DOHH2 (cell line): Measurements from ENCODE around the gene MTARC1.

Experiments used
- H3F3A ChIP-seq: fragments of 200-600 bp; sonication (generic), shearing (Covaris generic); 2 replicates; pipeline ENCODE4 v1.6.0; 2016; ENCODE audit warnings: antibody characterized with exemption, mild to moderate bottlenecking; ENCODE audit not compliant: control insufficient read depth, insufficient read depth
- H3K27ac ChIP-seq: fragments of 200-600 bp; sonication (generic); 2 replicates; pipeline ENCODE4 v1.5.1; 2014; ENCODE audit warnings: low read depth, mild to moderate bottlenecking, low read length, moderate library complexity
- H3K27me3 ChIP-seq: fragments of 200-600 bp; sonication (generic); 2 replicates; pipeline ENCODE4 v1.6.1; 2014; ENCODE audit warnings: mild to moderate bottlenecking, low read length, mixed read lengths; ENCODE audit not compliant: control insufficient read depth
- H3K36me3 ChIP-seq: fragments of 200-600 bp; sonication (generic); 2 replicates; pipeline ENCODE4 v1.6.1; 2014; ENCODE audit warnings: mild to moderate bottlenecking, low read length, moderate library complexity, mixed read lengths; ENCODE audit not compliant: control insufficient read depth
- H3K4me1 ChIP-seq: fragments of 200-600 bp; sonication (generic); 2 replicates; pipeline ENCODE4 v1.6.1; 2014; ENCODE audit warnings: mild to moderate bottlenecking, low read length, mixed read lengths; ENCODE audit not compliant: control insufficient read depth
- H3K4me2 ChIP-seq: fragments of 200-600 bp; sonication (generic); 2 replicates; pipeline ENCODE4 v1.6.0; 2014; ENCODE audit warnings: mild to moderate bottlenecking, low read length, moderate library complexity
- H3K4me3 ChIP-seq: fragments of 200-600 bp; sonication (generic); 2 replicates; pipeline ENCODE4 v1.5.1; 2014; ENCODE audit warnings: mild to moderate bottlenecking, low read length, mixed read lengths
- H3K79me2 ChIP-seq: fragments of 200-600 bp; sonication (generic); 2 replicates; pipeline ENCODE4 v1.6.1; 2014; ENCODE audit warnings: mild to moderate bottlenecking, low read length, mixed read lengths; ENCODE audit not compliant: control insufficient read depth
- H3K9me2 ChIP-seq: fragments of 200-600 bp; sonication (generic); replicated peaks from 2 replicates; pipeline ENCODE4 v1.6.1; 2014; ENCODE audit warnings: mild to moderate bottlenecking, low read length, mixed read lengths; ENCODE audit not compliant: control insufficient read depth
- H3K9me3 ChIP-seq: fragments of 200-600 bp; sonication (generic); 2 replicates; pipeline ENCODE4 v1.6.1; 2014; ENCODE audit warnings: antibody characterized with exemption, low read length, mixed read lengths; ENCODE audit not compliant: control insufficient read depth, insufficient read depth
- H4K20me1 ChIP-seq: fragments of 200-600 bp; sonication (generic); 2 replicates; pipeline ENCODE4 v1.6.0; 2014; ENCODE audit warnings: low read depth, mild to moderate bottlenecking, antibody characterized with exemption, low read length, moderate library complexity; ENCODE audit not compliant: control insufficient read depth, insufficient read depth
- EZH2phosphoT487 ChIP-seq: fragments of 200-600 bp; sonication (generic); IDR thresholded peaks from 2 replicates; pipeline ENCODE4 v1.6.1; 2017; ENCODE audit warnings: borderline replicate concordance, mild to moderate bottlenecking, antibody characterized with exemption, low read length, moderate library complexity, mixed read lengths
- TF ChIP-seq, protein P1 (sequence below): fragments of 200-600 bp; sonication (generic); IDR thresholded peaks from one replicate; pipeline ENCODE4 v1.5.1; 2014; ENCODE audit warnings: antibody characterized with exemption, mild to moderate bottlenecking, low read depth, low read length; ENCODE audit not compliant: poor library complexity, severe bottlenecking

Gene MTARC1

DNA sequence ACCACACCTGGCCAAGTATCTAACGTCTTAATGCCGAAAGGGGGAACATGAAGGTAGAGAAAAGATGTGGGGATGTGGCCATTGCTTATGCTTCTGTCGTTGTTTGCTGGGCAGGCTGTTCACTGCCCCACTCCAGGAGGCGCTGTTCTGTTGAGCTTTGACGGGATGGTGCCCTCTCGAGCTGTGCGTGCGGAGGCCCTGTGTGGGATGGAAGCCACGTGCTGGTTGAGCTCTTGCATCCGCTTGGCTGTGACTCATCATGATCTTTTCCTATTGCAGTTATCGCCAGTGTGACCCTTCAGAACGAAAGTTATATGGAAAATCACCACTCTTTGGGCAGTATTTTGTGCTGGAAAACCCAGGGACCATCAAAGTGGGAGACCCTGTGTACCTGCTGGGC lies 26.3 kb downstream of the MTARC1 start:
- 0 out of 2 replicates have a peak, but pooled peaks cover 4% of the 10 kb centered on the region for H3K27me3 ChIP-seq
- no peak overlapping the region for H3K4me3 ChIP-seq
- H4K20me1 ChIP-seq: 0 out of 2 replicates have a peak, but pooled peaks cover 3% of the 10 kb centered on the region
- H3K27ac ChIP-seq: no peak overlapping the region
- TF ChIP-seq EZH2phosphoT487: no peak
- TF ChIP-seq, protein P1, sequence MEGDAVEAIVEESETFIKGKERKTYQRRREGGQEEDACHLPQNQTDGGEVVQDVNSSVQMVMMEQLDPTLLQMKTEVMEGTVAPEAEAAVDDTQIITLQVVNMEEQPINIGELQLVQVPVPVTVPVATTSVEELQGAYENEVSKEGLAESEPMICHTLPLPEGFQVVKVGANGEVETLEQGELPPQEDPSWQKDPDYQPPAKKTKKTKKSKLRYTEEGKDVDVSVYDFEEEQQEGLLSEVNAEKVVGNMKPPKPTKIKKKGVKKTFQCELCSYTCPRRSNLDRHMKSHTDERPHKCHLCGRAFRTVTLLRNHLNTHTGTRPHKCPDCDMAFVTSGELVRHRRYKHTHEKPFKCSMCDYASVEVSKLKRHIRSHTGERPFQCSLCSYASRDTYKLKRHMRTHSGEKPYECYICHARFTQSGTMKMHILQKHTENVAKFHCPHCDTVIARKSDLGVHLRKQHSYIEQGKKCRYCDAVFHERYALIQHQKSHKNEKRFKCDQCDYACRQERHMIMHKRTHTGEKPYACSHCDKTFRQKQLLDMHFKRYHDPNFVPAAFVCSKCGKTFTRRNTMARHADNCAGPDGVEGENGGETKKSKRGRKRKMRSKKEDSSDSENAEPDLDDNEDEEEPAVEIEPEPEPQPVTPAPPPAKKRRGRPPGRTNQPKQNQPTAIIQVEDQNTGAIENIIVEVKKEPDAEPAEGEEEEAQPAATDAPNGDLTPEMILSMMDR: peak; percentile 38
- no peaks in the 10 kb centered on the region for H3K4me1 ChIP-seq
- no peak overlapping the region for H3K4me2 ChIP-seq
- no peaks in the 10 kb centered on the region for H3K9me2 ChIP-seq
- no peaks in the 10 kb centered on the region for H3F3A ChIP-seq
- no peaks in the 10 kb centered on the region for H3K79me2 ChIP-seq
- H3K36me3 ChIP-seq: no peaks in the 10 kb centered on the region
- H3K9me3 ChIP-seq: no peaks in the 10 kb centered on the region

DNA sequence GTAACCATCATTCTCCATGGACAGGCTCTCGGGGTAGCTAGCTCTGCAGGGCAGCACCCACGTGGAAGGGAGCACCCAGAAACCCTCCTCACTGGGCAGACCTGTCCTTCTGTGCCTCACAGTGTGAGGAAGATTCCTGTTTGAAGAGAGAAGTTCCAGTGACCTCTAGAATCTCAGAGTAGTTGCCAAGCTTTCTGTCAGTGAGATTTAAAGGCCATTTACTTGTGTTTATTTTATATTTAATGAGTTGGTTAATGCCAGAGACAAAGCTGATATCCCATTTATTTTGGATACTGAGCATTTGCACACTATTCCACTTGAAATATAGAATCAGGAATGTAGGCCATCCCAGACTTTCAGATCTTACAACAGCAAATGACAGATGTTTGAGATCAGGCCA lies 28.7 kb downstream of the MTARC1 start:
- no peak overlapping the region for H3K4me3 ChIP-seq
- H4K20me1 ChIP-seq: no peaks in the 10 kb centered on the region
- no peaks in the 10 kb centered on the region for H3K36me3 ChIP-seq
- no peaks in the 10 kb centered on the region for H3K79me2 ChIP-seq
- no peak overlapping the region for H3K27ac ChIP-seq
- TF ChIP-seq, protein P1: no peak
- TF ChIP-seq EZH2phosphoT487: no peak
- no peaks in the 10 kb centered on the region for H3K9me2 ChIP-seq
- H3K4me1 ChIP-seq: no peaks in the 10 kb centered on the region
- no peaks in the 10 kb centered on the region for H3K9me3 ChIP-seq
- H3K27me3 ChIP-seq: 0 out of 2 replicates have a peak, but pooled peaks cover 4% of the 10 kb centered on the region
- H3K4me2 ChIP-seq: no peak overlapping the region
- H3F3A ChIP-seq: no peaks in the 10 kb centered on the region

GRCh38 chr1:220817907-220818306 lies 31.2 kb downstream of the MTARC1 start:
- no peaks in the 10 kb centered on the region for H3K36me3 ChIP-seq
- H3K27me3 ChIP-seq: no peaks in the 10 kb centered on the region
- H3K4me3 ChIP-seq: no peak overlapping the region
- TF ChIP-seq, protein P1: no peak
- no peak for TF ChIP-seq EZH2phosphoT487
- H4K20me1 ChIP-seq: no peaks in the 10 kb centered on the region
- no peaks in the 10 kb centered on the region for H3K4me1 ChIP-seq
- H3K9me2 ChIP-seq: no peaks in the 10 kb centered on the region
- no peaks in the 10 kb centered on the region for H3K9me3 ChIP-seq
- H3K4me2 ChIP-seq: no peak overlapping the region
- H3F3A ChIP-seq: no peaks in the 10 kb centered on the region
- H3K27ac ChIP-seq: no peak overlapping the region
- no peaks in the 10 kb centered on the region for H3K79me2 ChIP-seq
